Measurements from ENCODE around the gene PHPT1. TPM values are rescaled to one million over a fixed set of nuclear protein-coding genes. Genes with fewer than 3 reads are reported as not detected.

PHPT1 gene
- total and polyA plus RNA-seq, 8 donors = 75.2 to 189 (median 84.0) TPM

DNA sequence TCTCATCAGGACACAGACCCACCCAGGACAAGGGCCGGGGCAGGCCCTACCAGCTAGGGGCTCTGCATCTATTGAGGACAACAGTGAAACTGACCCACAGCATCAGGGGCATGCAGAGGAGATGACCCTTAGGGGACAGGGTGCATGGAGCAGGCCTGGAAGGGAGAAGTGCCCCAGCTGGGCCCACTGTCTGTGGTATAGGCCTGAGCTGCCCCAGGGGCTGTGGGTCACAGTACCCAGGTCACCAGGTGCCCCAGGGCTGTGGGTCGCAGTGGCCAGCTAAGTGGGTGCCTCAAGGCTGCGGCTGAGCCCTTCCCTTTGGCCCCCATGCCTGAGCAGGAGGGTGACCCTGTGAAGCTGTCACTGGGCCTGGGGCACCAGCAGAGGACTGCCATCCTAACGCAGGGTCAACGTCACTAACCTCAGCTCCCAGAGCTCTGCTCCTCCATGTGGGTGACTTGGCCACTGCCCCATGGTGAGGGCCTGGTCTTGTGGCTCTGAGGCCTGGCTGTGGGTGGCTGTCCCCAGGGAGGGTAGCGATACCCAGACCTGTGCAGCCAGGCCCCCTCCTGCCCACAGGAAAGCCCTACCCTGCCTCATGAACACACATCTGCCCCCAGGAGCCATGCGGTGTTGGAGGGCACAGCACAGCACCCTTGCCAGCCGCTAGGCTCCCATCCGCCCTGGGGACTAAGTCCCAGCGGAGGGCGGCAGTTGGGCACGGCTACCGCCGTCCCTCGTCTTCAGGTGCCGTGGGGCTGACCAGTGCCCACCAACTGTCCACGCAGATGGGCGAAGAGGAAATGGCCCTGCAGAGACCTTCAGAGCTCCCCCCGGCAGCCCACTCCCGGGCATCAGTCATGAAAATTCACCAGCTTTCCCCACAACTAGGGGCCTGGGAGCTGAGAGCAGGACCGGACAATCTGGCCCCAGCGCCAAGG, 12.0 kb downstream of the PHPT1 start:
- FAIRE-seq (no peak), ATAC-seq (no peak), DNase-seq (peak in 4 of 6 donors; percentile 14 to 72 (median 36))
- H3K27ac ChIP-seq = no peak overlapping the region
- WGBS, 2 donors = 90 to 92% methylated on average over 22 of the region's 22 CpGs
- TF ChIP-seq, protein P1, sequence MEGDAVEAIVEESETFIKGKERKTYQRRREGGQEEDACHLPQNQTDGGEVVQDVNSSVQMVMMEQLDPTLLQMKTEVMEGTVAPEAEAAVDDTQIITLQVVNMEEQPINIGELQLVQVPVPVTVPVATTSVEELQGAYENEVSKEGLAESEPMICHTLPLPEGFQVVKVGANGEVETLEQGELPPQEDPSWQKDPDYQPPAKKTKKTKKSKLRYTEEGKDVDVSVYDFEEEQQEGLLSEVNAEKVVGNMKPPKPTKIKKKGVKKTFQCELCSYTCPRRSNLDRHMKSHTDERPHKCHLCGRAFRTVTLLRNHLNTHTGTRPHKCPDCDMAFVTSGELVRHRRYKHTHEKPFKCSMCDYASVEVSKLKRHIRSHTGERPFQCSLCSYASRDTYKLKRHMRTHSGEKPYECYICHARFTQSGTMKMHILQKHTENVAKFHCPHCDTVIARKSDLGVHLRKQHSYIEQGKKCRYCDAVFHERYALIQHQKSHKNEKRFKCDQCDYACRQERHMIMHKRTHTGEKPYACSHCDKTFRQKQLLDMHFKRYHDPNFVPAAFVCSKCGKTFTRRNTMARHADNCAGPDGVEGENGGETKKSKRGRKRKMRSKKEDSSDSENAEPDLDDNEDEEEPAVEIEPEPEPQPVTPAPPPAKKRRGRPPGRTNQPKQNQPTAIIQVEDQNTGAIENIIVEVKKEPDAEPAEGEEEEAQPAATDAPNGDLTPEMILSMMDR (IDR thresholded peaks at IDR 0.05) = no peak
- no peaks in the 10 kb centered on the region for H3K27me3 ChIP-seq
- peaks cover 26 to 44% (median 31%) of the 10 kb centered on the region in 3 donors for H3K4me1 ChIP-seq
- peaks cover 4 to 33% (median 24%) of the 10 kb centered on the region in 3 donors for H3K36me3 ChIP-seq
- no peak overlapping the region for H3K4me3 ChIP-seq
- H3K9me3 ChIP-seq = no peaks in the 10 kb centered on the region
- intact Hi-C loops (cut with DNase I) = no loop called here

DNA sequence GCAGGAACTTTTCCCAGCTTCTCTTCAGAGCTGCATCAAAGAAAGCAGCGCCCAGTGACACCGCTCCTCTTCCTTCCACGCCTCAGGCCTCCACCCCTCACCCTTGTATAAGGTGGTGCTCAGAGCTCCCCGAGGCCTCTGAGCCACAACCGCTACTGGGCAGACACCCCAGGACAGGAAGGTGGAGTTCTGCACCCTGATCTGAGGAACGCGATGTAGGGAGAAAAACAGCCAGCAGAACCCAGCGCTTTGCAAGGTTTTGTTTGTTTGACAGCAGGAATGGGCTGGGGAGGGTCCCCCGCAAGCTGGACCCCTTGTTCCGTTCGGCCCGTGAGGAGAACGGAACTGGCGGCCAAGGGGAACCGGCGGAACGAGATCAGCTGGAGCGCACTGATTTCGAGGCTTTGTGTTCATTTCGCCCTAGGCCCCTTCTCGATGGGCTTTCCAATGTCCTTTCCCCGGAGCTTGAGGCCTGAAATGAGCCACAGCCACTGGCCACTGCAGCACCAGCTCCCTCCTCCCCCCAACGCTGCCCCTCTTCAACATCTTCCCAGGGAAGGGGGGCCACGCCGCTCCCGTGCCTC, 12.8 kb downstream of the PHPT1 start:
- Histone ChIP-seq H3K4me3 (no peak overlapping the region), H3K4me1 (peaks cover 26 to 44% (median 31%) of the 10 kb centered on the region in 3 donors), H3K27ac (no peak overlapping the region), H3K36me3 (peaks cover 4 to 33% (median 24%) of the 10 kb centered on the region in 3 donors), H3K27me3 (no peaks in the 10 kb centered on the region), H3K9me3 (no peaks in the 10 kb centered on the region)
- FAIRE-seq (no peak), DNase-seq (peak in 1 of 6 donors; percentile 12), ATAC-seq (no peak)
- 84 to 89% methylated on average over 26 of the region's 26 CpGs for WGBS, 2 donors
- intact Hi-C loops (cut with DNase I) = no loop called here
- TF ChIP-seq, protein P1 (IDR thresholded peaks at IDR 0.05) = no peak

- peak in 3 of 6 donors; percentile 16 to 65 (median 53) for DNase-seq
- ATAC-seq = no peak
- Histone ChIP-seq H3K9me3 (no peaks in the 10 kb centered on the region), H3K36me3 (peaks cover 4 to 33% (median 24%) of the 10 kb centered on the region in 3 donors), H3K4me1 (peaks cover 18 to 36% (median 23%) of the 10 kb centered on the region in 3 donors), H3K27me3 (no peaks in the 10 kb centered on the region), H3K27ac (no peak overlapping the region), H3K4me3 (no peak overlapping the region)
- FAIRE-seq = no peak
- 81 to 82% methylated on average over 31 of the region's 31 CpGs for WGBS, 2 donors
- intact Hi-C loops (cut with DNase I) = no loop called here
- TF ChIP-seq, protein P1 (IDR thresholded peaks at IDR 0.05) = no peak
Measured at GRCh38 chr9:136862849-136863622, 13.8 kb downstream of the PHPT1 start.

- intact Hi-C loops (cut with DNase I) = no loop called here
- Histone ChIP-seq H3K27ac (no peak overlapping the region), H3K9me3 (no peaks in the 10 kb centered on the region), H3K27me3 (no peaks in the 10 kb centered on the region), H3K4me1 (peaks cover 11 to 29% (median 15%) of the 10 kb centered on the region in 3 donors), H3K4me3 (no peak overlapping the region), H3K36me3 (peaks cover 4 to 33% (median 24%) of the 10 kb centered on the region in 3 donors)
- DNase-seq (peak in 1 of 6 donors; percentile 51), ATAC-seq (no peak), FAIRE-seq (no peak)
- TF ChIP-seq, protein P1 (IDR thresholded peaks at IDR 0.05) = no peak
- 77 to 80% methylated on average over 12 of the region's 12 CpGs for WGBS, 2 donors
Measured at GRCh38 chr9:136863623-136864273, 14.5 kb downstream of the PHPT1 start.

Measured in pancreas (tissue), 10 donors.